Endodermal cell (in vitro differentiated cells): ENCODE results near the gene FGF14. TPM values are rescaled to one million over a fixed set of nuclear protein-coding genes. Genes with fewer than 3 reads are reported as not detected.

Experiments
- DNase-seq: peaks from one replicate; pipeline ENCODE4 v3.0.0-alpha.2; 2017
- H3K27ac ChIP-seq: 2 replicates; pipeline ENCODE4 v1.5.1; 2013; ENCODE audit warnings: mild to moderate bottlenecking, low read depth, low read length, moderate library complexity
- H3K27me3 ChIP-seq: 2 replicates; pipeline ENCODE4 v1.6.1; 2013; ENCODE audit warnings: mild to moderate bottlenecking, low read length, moderate library complexity; ENCODE audit not compliant: insufficient read depth, control insufficient read depth, poor library complexity, severe bottlenecking
- H3K36me3 ChIP-seq: 2 replicates; pipeline ENCODE4 v1.7.0; 2013; ENCODE audit warnings: mild to moderate bottlenecking, low read length, moderate library complexity; ENCODE audit not compliant: control insufficient read depth, insufficient read depth
- H3K4me1 ChIP-seq: one replicate; pipeline ENCODE4 v1.7.0; 2013; ENCODE audit warnings: low read length; ENCODE audit not compliant: control insufficient read depth, insufficient read depth
- H3K4me3 ChIP-seq: 2 replicates; pipeline ENCODE4 v1.5.1; 2013; ENCODE audit warnings: mild to moderate bottlenecking, low read length, moderate library complexity
- H3K9ac ChIP-seq: 2 replicates; pipeline ENCODE4 v1.6.1; 2013; ENCODE audit warnings: mild to moderate bottlenecking, low read length, moderate library complexity; ENCODE audit not compliant: poor library complexity, severe bottlenecking; ENCODE audit errors: extremely low read depth
- H3K9me3 ChIP-seq: 2 replicates; pipeline ENCODE4 v1.6.1; 2013; ENCODE audit warnings: mild to moderate bottlenecking, low read length, moderate library complexity; ENCODE audit not compliant: control insufficient read depth
- H3K27ac Mint-ChIP-seq: 2 replicates; pipeline ENCODE4 v1.8.0; 2020; ENCODE audit warnings: mixed read lengths
- H3K27me3 Mint-ChIP-seq: 2 replicates; pipeline ENCODE4 v1.8.0; 2021; ENCODE audit warnings: mild to moderate bottlenecking, mixed read lengths; ENCODE audit not compliant: insufficient read depth
- H3K36me3 Mint-ChIP-seq: 2 replicates; pipeline ENCODE4 v1.8.0; 2020; ENCODE audit warnings: low read depth, mixed read lengths
- H3K4me1 Mint-ChIP-seq: 2 replicates; pipeline ENCODE4 v1.8.0; 2020; ENCODE audit warnings: mixed read lengths
- H3K4me3 Mint-ChIP-seq: 2 replicates; pipeline ENCODE4 v1.8.0; 2020; ENCODE audit warnings: mild to moderate bottlenecking, moderate library complexity, mixed read lengths
- H3K9me3 Mint-ChIP-seq: 2 replicates; pipeline ENCODE4 v1.8.0; 2020; ENCODE audit warnings: mild to moderate bottlenecking, mixed read lengths
- WGBS, 2 experiments: methylation state at CpG; one replicate each; pipeline versions ENCODE4 v1.1.5 to v1.1.7; 2013; ENCODE audit warnings: missing lambda C conversion rate in 2 of 2, mixed read lengths in 1 of 2; ENCODE audit not compliant: insufficient coverage in 1 of 2, insufficient read length in 1 of 2; 5-methylcytosine and 5-hydroxymethylcytosine counted together
- total RNA-seq, 2 donors: library from RNA; stranded (reverse); fragmentation: NEBNext Ultra II Directional in 1 of 2; extraction: Animal tissue kit (Norgen Biotek cat#: 25700) in 1 of 2; gene quantifications; 2 replicates in 1 of 2; 3 replicates in 1 of 2; pipeline ENCODE4 v1.2.1, GENCODE V29; 2021
- TF ChIP-seq, protein P1 (sequence below): fragments of 200-600 bp; sonication (generic); conservative IDR thresholded peaks from 2 replicates; pipeline ENCODE4 v1.5.0; 2021; ENCODE audit warnings: antibody characterized with exemption, mild to moderate bottlenecking

FGF14 gene
- total RNA-seq, 2 donors from 2014 or later, result 0.15 to 0.26 TPM

DNA sequence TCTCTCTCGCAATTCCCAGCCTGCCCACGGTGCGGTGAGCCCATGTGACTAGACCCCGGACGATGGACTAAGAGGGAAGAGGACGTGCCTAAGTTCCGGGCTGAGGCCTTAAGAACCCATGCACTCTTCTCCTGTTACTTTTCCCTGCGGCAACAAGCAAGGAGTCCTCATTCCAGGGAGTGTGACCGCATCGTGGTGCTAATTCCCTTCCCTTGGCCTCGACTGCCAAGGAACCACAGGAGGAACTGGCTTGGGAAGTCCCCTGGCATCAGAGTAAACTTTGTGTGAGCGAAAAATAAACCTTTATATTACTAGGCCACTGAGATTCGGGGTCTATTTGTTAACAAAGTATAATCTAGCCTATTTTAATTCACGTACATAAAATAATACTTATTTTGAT is 34.0 kb downstream of the FGF14 start:
- DNase-seq, result no peak
- no peaks in the 10 kb centered on the region for H3K9me3 ChIP-seq
- Mint-ChIP-seq H3K4me1 (peaks cover 3% of the 10 kb centered on the region), H3K36me3 (no peaks in the 10 kb centered on the region), H3K4me3 (no peak overlapping the region), H3K27ac (no peak overlapping the region), H3K27me3 (no peaks in the 10 kb centered on the region), H3K9me3 (no peaks in the 10 kb centered on the region)
- no peaks in the 10 kb centered on the region for H3K27me3 ChIP-seq
- WGBS, 2 experiments, result 93 to 98% methylated on average over 8 to 12 of the region's 14 CpGs
- TF ChIP-seq, protein P1, sequence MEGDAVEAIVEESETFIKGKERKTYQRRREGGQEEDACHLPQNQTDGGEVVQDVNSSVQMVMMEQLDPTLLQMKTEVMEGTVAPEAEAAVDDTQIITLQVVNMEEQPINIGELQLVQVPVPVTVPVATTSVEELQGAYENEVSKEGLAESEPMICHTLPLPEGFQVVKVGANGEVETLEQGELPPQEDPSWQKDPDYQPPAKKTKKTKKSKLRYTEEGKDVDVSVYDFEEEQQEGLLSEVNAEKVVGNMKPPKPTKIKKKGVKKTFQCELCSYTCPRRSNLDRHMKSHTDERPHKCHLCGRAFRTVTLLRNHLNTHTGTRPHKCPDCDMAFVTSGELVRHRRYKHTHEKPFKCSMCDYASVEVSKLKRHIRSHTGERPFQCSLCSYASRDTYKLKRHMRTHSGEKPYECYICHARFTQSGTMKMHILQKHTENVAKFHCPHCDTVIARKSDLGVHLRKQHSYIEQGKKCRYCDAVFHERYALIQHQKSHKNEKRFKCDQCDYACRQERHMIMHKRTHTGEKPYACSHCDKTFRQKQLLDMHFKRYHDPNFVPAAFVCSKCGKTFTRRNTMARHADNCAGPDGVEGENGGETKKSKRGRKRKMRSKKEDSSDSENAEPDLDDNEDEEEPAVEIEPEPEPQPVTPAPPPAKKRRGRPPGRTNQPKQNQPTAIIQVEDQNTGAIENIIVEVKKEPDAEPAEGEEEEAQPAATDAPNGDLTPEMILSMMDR, result no peak
- H3K36me3 ChIP-seq, result no peaks in the 10 kb centered on the region
- H3K9ac ChIP-seq, result no peak overlapping the region
- no peak overlapping the region for H3K27ac ChIP-seq
- H3K4me3 ChIP-seq, result no peak overlapping the region
- H3K4me1 ChIP-seq, result no peaks in the 10 kb centered on the region

DNA sequence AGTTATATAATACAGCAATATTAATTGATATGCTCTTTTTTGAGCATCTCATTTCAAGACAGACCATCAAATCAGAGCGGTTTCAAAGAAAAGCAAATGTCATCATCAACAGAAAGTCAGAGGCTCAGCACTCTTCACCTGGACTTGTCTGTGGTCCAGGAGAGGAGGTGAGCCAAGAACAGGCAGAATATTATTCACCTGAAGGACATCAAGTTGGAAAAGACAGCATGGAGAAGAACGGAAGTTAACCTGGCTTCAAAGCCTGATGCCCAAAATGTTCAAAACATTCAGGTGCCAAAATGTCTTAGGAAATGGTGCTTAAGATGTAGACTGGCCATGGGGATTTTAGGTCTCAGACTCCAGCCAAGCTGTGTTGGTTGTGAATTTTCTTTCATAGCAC is 40.7 kb downstream of the FGF14 start:
- TF ChIP-seq, protein P1, result no peak
- 96 to 100% methylated on average over 2 of the region's 2 CpGs for WGBS, 2 experiments
- Mint-ChIP-seq H3K9me3 (no peaks in the 10 kb centered on the region), H3K27me3 (no peaks in the 10 kb centered on the region), H3K4me1 (peaks cover under 1% of the 10 kb centered on the region), H3K36me3 (no peaks in the 10 kb centered on the region), H3K27ac (no peak overlapping the region), H3K4me3 (no peak overlapping the region)
- no peaks in the 10 kb centered on the region for H3K4me1 ChIP-seq
- H3K27me3 ChIP-seq, result no peaks in the 10 kb centered on the region
- no peak overlapping the region for H3K9ac ChIP-seq
- DNase-seq, result no peak
- H3K27ac ChIP-seq, result no peak overlapping the region
- H3K36me3 ChIP-seq, result no peaks in the 10 kb centered on the region
- no peak overlapping the region for H3K4me3 ChIP-seq
- H3K9me3 ChIP-seq, result no peaks in the 10 kb centered on the region

DNA sequence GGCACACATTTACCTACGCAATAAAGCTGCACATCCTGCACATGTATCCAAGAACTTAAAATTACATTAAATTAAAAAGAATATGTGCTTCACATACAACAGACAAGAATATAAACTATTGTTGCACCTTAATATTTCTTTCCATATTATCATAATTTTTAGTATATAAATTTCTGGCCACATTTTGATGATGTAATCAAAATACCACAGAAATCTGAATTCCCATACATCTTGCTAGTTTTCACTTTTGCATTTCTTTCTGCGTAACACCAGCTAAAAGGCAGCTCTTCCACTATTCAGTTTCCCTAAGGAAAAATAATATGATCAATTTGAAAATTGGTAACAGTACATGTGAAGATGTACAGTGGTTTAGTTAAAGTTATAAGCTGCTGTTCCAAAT is 42.6 kb downstream of the FGF14 start:
- Histone ChIP-seq H3K4me3 (no peak overlapping the region), H3K27me3 (no peaks in the 10 kb centered on the region), H3K9me3 (no peaks in the 10 kb centered on the region), H3K9ac (no peak overlapping the region), H3K27ac (no peak overlapping the region), H3K36me3 (no peaks in the 10 kb centered on the region), H3K4me1 (peaks cover 8% of the 10 kb centered on the region)
- Mint-ChIP-seq H3K4me1 (peaks cover 13% of the 10 kb centered on the region), H3K4me3 (no peak overlapping the region), H3K27me3 (no peaks in the 10 kb centered on the region), H3K36me3 (no peaks in the 10 kb centered on the region), H3K9me3 (no peaks in the 10 kb centered on the region), H3K27ac (no peak overlapping the region)
- TF ChIP-seq, protein P1, result no peak
- WGBS, 2 experiments, result 96% methylated on average over 2 of the region's 2 CpGs; no CpG with 5 or more reads in 1 of the 2 experiments
- no peak for DNase-seq
